Kidney tubule cell (primary cell): ENCODE results near the gene MBD3L3.
"Not testable (repeated sequence)": the region's sequence is repeated elsewhere in the genome, so short reads cannot be mapped to it uniquely, and the experiment has no call there.

Experiments used
- DNase-seq: peaks from one replicate; pipeline ENCODE4 v3.0.0-alpha.2; 2018; ENCODE audit warnings: low spot score

The MBD3L3 gene

GRCh38 chr19:7058576-7058975, at the start of gene MBD3L3:
Gene MBD3L3 (minus strand): TSS chr19:7058676. CDS start chr19:7058605, 71 bp downstream.
- DNase-seq, result not testable (repeated sequence)

GRCh38 chr19:7106711-7107657, 48.5 kb upstream of the MBD3L3 start:
- no peak for DNase-seq

- peak; percentile 16 for DNase-seq
Measured at GRCh38 chr19:7104747-7105447, 46.4 kb upstream of the MBD3L3 start.

GRCh38 chr19:7101498-7102253, 43.2 kb upstream of the MBD3L3 start:
- DNase-seq, result no peak

GRCh38 chr19:7099597-7099921, 41.1 kb upstream of the MBD3L3 start:
- no peak for DNase-seq

- DNase-seq, result peak; percentile 95
Measured at GRCh38 chr19:7098701-7099596, 40.5 kb upstream of the MBD3L3 start.

- no peak for DNase-seq
Measured at GRCh38 chr19:7098096-7098495, 39.6 kb upstream of the MBD3L3 start.

GRCh38 chr19:7088999-7089398, 30.5 kb upstream of the MBD3L3 start:
- DNase-seq, result no peak

- DNase-seq, result no peak
Measured at GRCh38 chr19:7083076-7083956, 24.8 kb upstream of the MBD3L3 start.

- no peak for DNase-seq
Measured at GRCh38 chr19:7078008-7078407, 19.5 kb upstream of the MBD3L3 start.

- DNase-seq, result no peak
Measured at GRCh38 chr19:7076151-7076550, 17.7 kb upstream of the MBD3L3 start.

- DNase-seq, result no peak
Measured at GRCh38 chr19:7074705-7075282, 16.3 kb upstream of the MBD3L3 start.

GRCh38 chr19:7072541-7072940, 14.1 kb upstream of the MBD3L3 start:
- no peak for DNase-seq

- no peak for DNase-seq
Measured at GRCh38 chr19:7069904-7070226, 11.4 kb upstream of the MBD3L3 start.

GRCh38 chr19:7069042-7069903, 10.8 kb upstream of the MBD3L3 start, which contains the start of gene ZNF557:
Gene ZNF557 (plus strand): TSS chr19:7069703. CDS start chr19:7075075, 5,372 bp downstream.
- DNase-seq, result peak; percentile 96

- no peak for DNase-seq
Measured at GRCh38 chr19:7068599-7068998, 10.1 kb upstream of the MBD3L3 start.

GRCh38 chr19:7067716-7068115, 9.2 kb upstream of the MBD3L3 start:
- DNase-seq, result no peak

GRCh38 chr19:7067122-7067521, 8.6 kb upstream of the MBD3L3 start:
- peak; percentile 28 for DNase-seq

- DNase-seq, result no peak
Measured at GRCh38 chr19:7063764-7064418, 5.4 kb upstream of the MBD3L3 start.
